Caco-2 (cell line): ENCODE measurements around the gene MFN1. TPM values are rescaled to one million over a fixed set of nuclear protein-coding genes. Genes with fewer than 3 reads are reported as not detected.

Experiments used
- BruUV-seq: library from RNA; stranded (reverse); fragments of 400-500 nt; replicated peaks from 2 replicates; lab custom pipeline; 2021; lab: Mats Ljungman, UMichigan
- CTCF ChIA-PET: fragments of 300-600 bp; sonication (Branson Sonifier 250); formaldehyde crosslinking; loops from one replicate; lab custom pipeline; 2022; ENCODE audit warnings: antibody characterized with exemption; lab: Charles Lee
- POLR2A ChIA-PET: fragments of 300-600 bp; sonication (Branson Sonifier 250); formaldehyde crosslinking; loops from one replicate; lab custom pipeline; 2022; ENCODE audit warnings: antibody characterized with exemption; lab: Charles Lee
- DNase-seq, 2 experiments: peaks; one replicate each; pipeline versions ENCODE4 v3.0.0 to v3.0.0-alpha.2; 2020 to 2022
- H3K27me3 ChIP-seq: replicated peaks from 2 replicates; pipeline ENCODE4 v1.6.0; 2011; ENCODE audit warnings: low read length; ENCODE audit not compliant: control insufficient read depth, insufficient read depth
- H3K36me3 ChIP-seq: 2 replicates; pipeline ENCODE4 v1.5.1; 2011; ENCODE audit warnings: low read length; ENCODE audit not compliant: control insufficient read depth, insufficient read depth
- H3K4me1 ChIP-seq: fragments of 250-450 bp; sonication (Bioruptor Pico); 2 replicates; pipeline ENCODE4 v1.5.1; 2020; ENCODE audit warnings: mild to moderate bottlenecking
- H3K4me3 ChIP-seq: 2 replicates; pipeline ENCODE4 v1.5.1; 2011; ENCODE audit warnings: low read depth, mild to moderate bottlenecking, control low read depth, low read length
- H3K9me3 ChIP-seq: fragments of 250-450 bp; sonication (Bioruptor Pico); 2 replicates; pipeline ENCODE4 v1.5.1; 2020; ENCODE audit warnings: mild to moderate bottlenecking, moderate library complexity
- H3K27ac Mint-ChIP-seq: one replicate; pipeline ENCODE4 v1.8.0; 2022; ENCODE audit warnings: mixed read lengths; ENCODE audit not compliant: unreplicated experiment
- H3K27me3 Mint-ChIP-seq: one replicate; pipeline ENCODE4 v1.8.0; 2022; ENCODE audit warnings: mixed read lengths; ENCODE audit not compliant: insufficient read depth, unreplicated experiment
- H3K36me3 Mint-ChIP-seq: one replicate; pipeline ENCODE4 v1.8.0; 2022; ENCODE audit warnings: mild to moderate bottlenecking, mixed read lengths; ENCODE audit not compliant: insufficient read depth, unreplicated experiment
- H3K4me1 Mint-ChIP-seq: one replicate; pipeline ENCODE4 v1.8.0; 2022; ENCODE audit warnings: low read depth, mixed read lengths; ENCODE audit not compliant: unreplicated experiment
- H3K4me3 Mint-ChIP-seq: one replicate; pipeline ENCODE4 v1.8.0; 2022; ENCODE audit warnings: mild to moderate bottlenecking, moderate library complexity, mixed read lengths; ENCODE audit not compliant: unreplicated experiment
- H3K9me3 Mint-ChIP-seq: one replicate; pipeline ENCODE4 v1.8.0; 2022; ENCODE audit warnings: mixed read lengths; ENCODE audit not compliant: unreplicated experiment
- CTCF ChIP-seq, 2 experiments: fragments of 200-600 bp in 1 of 2; IDR thresholded peaks; 1 replicate in 1 of 2; 2 replicates in 1 of 2; pipeline versions ENCODE4 v1.5.1 to v1.8.0; 2011 to 2022; ENCODE audit warnings: antibody characterized with exemption in 1 of 2, control low read depth in 1 of 2, inconsistent platforms in 1 of 2, low read depth in 1 of 2, low read length in 1 of 2, mild to moderate bottlenecking in 1 of 2, moderate library complexity in 1 of 2; ENCODE audit not compliant: insufficient read depth in 1 of 2, severe bottlenecking in 1 of 2, unreplicated experiment in 1 of 2
- intact Hi-C: fragments of 100-400 bp; cut with micrococcal nuclease; formaldehyde crosslinking; loops from one replicate; pipeline ENCODE4 v1.10.0; 2022; ENCODE audit not compliant: unreplicated experiment
- total RNA-seq: library from RNA; stranded (reverse); gene quantifications from 2 replicates; pipeline ENCODE4 v1.2.3, GENCODE V29; 2022

MFN1 gene
- total RNA-seq, 1 experiment from 2014 or later, result 53.9 TPM

GRCh38 chr3:179299999-179300613, 47.4 kb upstream of the MFN1 start:
- TF ChIP-seq CTCF (IDR thresholded peaks at IDR 0.05; ENCODE audit: insufficient read depth in 1 of 2, low read depth in 1 of 2, low read length in 1 of 2, severe bottlenecking in 1 of 2, unreplicated experiment in 1 of 2), result no peak
- H3K27me3 ChIP-seq, result no peaks in the 10 kb centered on the region
- Mint-ChIP-seq H3K36me3 (no peaks in the 10 kb centered on the region), H3K9me3 (peaks cover 10% of the 10 kb centered on the region), H3K27ac (no peak overlapping the region), H3K27me3 (no peaks in the 10 kb centered on the region), H3K4me3 (no peak overlapping the region), H3K4me1 (peaks cover 7% of the 10 kb centered on the region)
- POLR2A ChIA-PET, result no interaction called here
- H3K4me3 ChIP-seq, result no peak overlapping the region
- intact Hi-C loops, result no loop called here
- DNase-seq, result no peak
- H3K9me3 ChIP-seq, result no peaks in the 10 kb centered on the region
- H3K4me1 ChIP-seq, result no peaks in the 10 kb centered on the region
- H3K36me3 ChIP-seq, result no peaks in the 10 kb centered on the region
- BruUV-seq, result no TSS peak
- CTCF ChIA-PET, result no interaction called here

- no TSS peak for BruUV-seq
- no peak for DNase-seq
- peaks cover 5% of the 10 kb centered on the region for H3K9me3 Mint-ChIP-seq
- POLR2A ChIA-PET, result interaction anchor here (0.6 kb wide), 1 partner anchor 94 kb away, joined by 3 read pairs; no protein-coding TSS in a partner anchor
- H3K4me3 Mint-ChIP-seq, result no peak overlapping the region
- intact Hi-C loops, result no loop called here
- CTCF ChIA-PET, result interaction anchor here (0.7 kb wide), 1 partner anchor 39 kb away, joined by 4 read pairs; no protein-coding TSS in a partner anchor
- peaks cover 5% of the 10 kb centered on the region for H3K27me3 Mint-ChIP-seq
- Histone ChIP-seq H3K27me3 (no peaks in the 10 kb centered on the region), H3K4me1 (no peaks in the 10 kb centered on the region), H3K9me3 (no peaks in the 10 kb centered on the region), H3K36me3 (no peaks in the 10 kb centered on the region), H3K4me3 (no peak overlapping the region)
- TF ChIP-seq CTCF (IDR thresholded peaks at IDR 0.05; ENCODE audit: insufficient read depth in 1 of 2, low read depth in 1 of 2, low read length in 1 of 2, severe bottlenecking in 1 of 2, unreplicated experiment in 1 of 2), result no peak
- peaks cover 4% of the 10 kb centered on the region for H3K4me1 Mint-ChIP-seq
- H3K27ac Mint-ChIP-seq, result no peak overlapping the region
- H3K36me3 Mint-ChIP-seq, result no peaks in the 10 kb centered on the region
Measured at GRCh38 chr3:179301645-179302044, 45.9 kb upstream of the MFN1 start.

GRCh38 chr3:179302111-179302510, 45.4 kb upstream of the MFN1 start:
- ChIA-PET CTCF (interaction anchor here (0.7 kb wide), 1 partner anchor 39 kb away, joined by 4 read pairs; no protein-coding TSS in a partner anchor), POLR2A (no interaction called here)
- no peaks in the 10 kb centered on the region for H3K4me1 Mint-ChIP-seq
- Histone ChIP-seq H3K4me1 (no peaks in the 10 kb centered on the region), H3K4me3 (no peak overlapping the region), H3K36me3 (no peaks in the 10 kb centered on the region), H3K9me3 (no peaks in the 10 kb centered on the region), H3K27me3 (no peaks in the 10 kb centered on the region)
- H3K36me3 Mint-ChIP-seq, result no peaks in the 10 kb centered on the region
- intact Hi-C loops, result no loop called here
- BruUV-seq, result no TSS peak
- peaks cover 5% of the 10 kb centered on the region for H3K27me3 Mint-ChIP-seq
- no peak overlapping the region for H3K27ac Mint-ChIP-seq
- H3K9me3 Mint-ChIP-seq, result peaks cover under 1% of the 10 kb centered on the region
- no peak overlapping the region for H3K4me3 Mint-ChIP-seq
- DNase-seq, result no peak
- TF ChIP-seq CTCF (IDR thresholded peaks at IDR 0.05; ENCODE audit: insufficient read depth in 1 of 2, low read depth in 1 of 2, low read length in 1 of 2, severe bottlenecking in 1 of 2, unreplicated experiment in 1 of 2), result no peak
